Heart left ventricle (tissue), 16 donors: ENCODE data around the gene PLEKHA4. TPM values are rescaled to one million over a fixed set of nuclear protein-coding genes. Genes with fewer than 3 reads are reported as not detected.
"Not testable (repeated sequence)": the region's sequence is repeated elsewhere in the genome, so short reads cannot be mapped to it uniquely, and the experiment has no call there.

Experiments
- ATAC-seq, 4 donors: fragments of 200-7000 bp; cut with Tn5 transposase; one replicate each; pipeline ENCODE4 v1.9.1; 2020 to 2022; ENCODE audit warnings: moderate library complexity in 4 of 4, mild to moderate bottlenecking in 3 of 4, moderate number of reproducible peaks in 1 of 4
- DNase-seq, 5 donors: peaks; one replicate each; pipeline ENCODE4 v3.0.0-alpha.2; 2020
- H3K27ac ChIP-seq, 12 donors: fragments of 200-600 bp; sonication (generic) in 4 of 12; one replicate each; pipeline versions ENCODE4 v1.5.0 to v1.8.0; 2016 to 2022; ENCODE audit warnings: mild to moderate bottlenecking in 2 of 12
- H3K27me3 ChIP-seq, 9 donors: fragments of 200-600 bp; sonication (generic) in 2 of 9; one replicate each; pipeline versions ENCODE4 v1.5.1 to v1.8.0; 2016 to 2022; ENCODE audit warnings: mild to moderate bottlenecking in 3 of 9
- H3K36me3 ChIP-seq, 9 donors: fragments of 200-600 bp; sonication (generic) in 2 of 9; one replicate each; pipeline versions ENCODE4 v1.5.0 to v1.8.0; 2018 to 2022; ENCODE audit warnings: mild to moderate bottlenecking in 2 of 9
- H3K4me1 ChIP-seq, 12 donors: fragments of 200-600 bp; sonication (generic) in 4 of 12; one replicate each; pipeline versions ENCODE4 v1.5.0 to v1.8.0; 2016 to 2022; ENCODE audit warnings: mild to moderate bottlenecking in 3 of 12
- H3K4me3 ChIP-seq, 12 donors: fragments of 200-600 bp; sonication (generic) in 4 of 12; one replicate each; pipeline versions ENCODE4 v1.5.0 to v1.8.0; 2017 to 2022; ENCODE audit warnings: mild to moderate bottlenecking in 9 of 12, moderate library complexity in 4 of 12
- H3K9me3 ChIP-seq, 12 donors: fragments of 200-600 bp; sonication (generic) in 4 of 12; one replicate each; pipeline versions ENCODE4 v1.5.0 to v1.8.0; 2016 to 2022; ENCODE audit warnings: mild to moderate bottlenecking in 1 of 12
- CTCF ChIP-seq, 12 donors: fragments of 200-600 bp; sonication (generic) in 4 of 12; IDR thresholded peaks; one replicate each; pipeline versions ENCODE4 v1.5.0 to v1.8.0; 2018 to 2022; ENCODE audit warnings: antibody characterized with exemption in 12 of 12, mild to moderate bottlenecking in 5 of 12
- POLR2A ChIP-seq, 2 donors: fragments of 450-650 bp; IDR thresholded peaks; one replicate each; pipeline ENCODE4 v1.6.1; 2017; ENCODE audit warnings: antibody characterized with exemption in 2 of 2, mild to moderate bottlenecking in 2 of 2, moderate library complexity in 2 of 2
- WGBS, 4 donors: extraction: QIAGEN DNeasy Blood & Tissue Kit in 2 of 4; methylation state at CpG; one replicate each; pipeline versions ENCODE4 v1.1.5 to v1.1.7; 2013 to 2018; 5-methylcytosine and 5-hydroxymethylcytosine counted together
- intact Hi-C, 10 donors: fragments of 100-400 bp; cut with DNase I; formaldehyde crosslinking; loops; one replicate each; pipeline versions ENCODE4 v1.11.1 to v1.14.2; 2022
- polyA plus RNA-seq, 2 donors: library from polyadenylated mRNA; stranded (reverse); fragments of 200-250 nt; gene quantifications; one replicate each; pipeline ENCODE4 v1.2.3, GENCODE V29; 2013
- total RNA-seq, 9 donors: library from RNA; depleted of rRNA in 2 of 9; stranded (reverse); fragments of >200 nt in 2 of 9; fragmentation: NEBNext Ultra II Directional in 3 of 9; extraction: Animal tissue kit (Norgen Biotek cat#: 25700) in 3 of 9; gene quantifications; one replicate each; pipeline versions ENCODE4 v1.1.0 to v1.2.4, GENCODE V29; 2016 to 2023
- donor health status: ischemic (EF 13 %, LVEDD 7.1; RV severe dilation, severe dysfunction).
- donor health status: healthy with polysubstance abuse.
- donor health status: DM: no; HTN: yes; CAD: no.
- donor health status: DM: no; HTN: no; CAD: no.
- donor health status: ischemic (EF 25% LVEDD 6.9; RV normal size, moderate dysfunction).
- donor health status: ischemic (EF 25% LVEDD 5.7; RV mildly dilated, moderate dysfunction).
- donor health status: healthy.
- donor health status: DM: yes; HTN: yes; CAD: no.
- donor health status: ischemic (EF 35%, LVEDD 5.7; RV mildly dilated, moderate dysfunction).
- donor health status: nonischemic (EF 11% LVEDD 7.7; RV severe dilation, severe dysfunction).
- donor health status: DM: yes; HTN: yes; CAD: no.
- donor health status: PGD.
- donor health status: ischemic (EF 29% LVEDD 5.4; RV normal size, mild dysfunction).
- donor health status: nonischemic (EF 23%, LVEDD 6.1; RV moderate dilation, normal function).

The PLEKHA4 gene
- total and polyA plus RNA-seq, 11 donors = 7.5 to 66.9 (median 28.6) TPM

GRCh38 chr19:48795055-48795684 lies 73.2 kb downstream of the PLEKHA4 start:
- WGBS, 4 donors = 2 to 4% (median 2%) methylated on average over 25 to 38 of the region's 38 CpGs
- ATAC-seq = peak; percentile 98 to 99 (median 99)
- intact Hi-C loops = loop anchor here (1.0 to 10.0 kb wide), 11 partner anchors 18 to 180 kb away; partner anchors contain the start of genes FTL (in 2 of the 10), HSD17B14 (in 2 of the 10) and CA11 (in 1 of the 10)

GRCh38 chr19:48794291-48794690 lies 74.1 kb downstream of the PLEKHA4 start:
- 85 to 93% (median 87%) methylated on average over 6 of the region's 6 CpGs for WGBS, 4 donors
- peak overlapping the region in 2 of 12 donors; percentile 77 to 91 for H3K27ac ChIP-seq

More at GRCh38 chr19:48795055-48795684, 73.2 kb downstream of the PLEKHA4 start:
- no peaks in the 10 kb centered on the region for H3K27me3 ChIP-seq
- peaks cover 0 to 5% (median 0%) of the 10 kb centered on the region in 9 donors for H3K36me3 ChIP-seq
- H3K27ac ChIP-seq = peak overlapping the region; percentile 7 to 91 (median 74)
- peak overlapping the region in 11 of 12 donors; percentile 24 to 74 (median 57) for H3K4me3 ChIP-seq
- peak; percentile 92 to 95 (median 94) for DNase-seq
- H3K9me3 ChIP-seq = no peaks in the 10 kb centered on the region
- H3K4me1 ChIP-seq = peaks cover 0 to 13% (median 7%) of the 10 kb centered on the region in 12 donors
- TF ChIP-seq POLR2A (IDR thresholded peaks at IDR 0.05) (peak in 1 of 2 donors; percentile 31), CTCF (IDR thresholded peaks at IDR 0.05) (peak; percentile 88 to 100 (median 98))

GRCh38 chr19:48793271-48793670 lies 75.1 kb downstream of the PLEKHA4 start:
- intact Hi-C loops = loop anchor here in 3 of 10 donors (5.0 to 10.0 kb wide), 3 partner anchors 148 to 182 kb away; partner anchors contain the start of gene CA11 (in 1 of the 3)
- TF ChIP-seq CTCF (IDR thresholded peaks at IDR 0.05) (no peak), POLR2A (IDR thresholded peaks at IDR 0.05) (no peak)

More at GRCh38 chr19:48794291-48794690, 74.1 kb downstream of the PLEKHA4 start:
- Histone ChIP-seq H3K36me3 (no peaks in the 10 kb centered on the region), H3K27me3 (no peaks in the 10 kb centered on the region), H3K4me1 (peaks cover 0 to 13% (median 7%) of the 10 kb centered on the region in 12 donors), H3K4me3 (no peak overlapping the region), H3K9me3 (no peaks in the 10 kb centered on the region)
- ATAC-seq = no peak
- no peak for DNase-seq
- intact Hi-C loops = loop anchor here in 6 of 10 donors (2.0 to 10.0 kb wide), 6 partner anchors 19 to 181 kb away; partner anchors contain the start of genes CA11 (in 1 of the 6) and HSD17B14 (in 1 of the 6)
- TF ChIP-seq CTCF (IDR thresholded peaks at IDR 0.05) (no peak), POLR2A (IDR thresholded peaks at IDR 0.05) (no peak)

GRCh38 chr19:48787331-48787730 lies 81.1 kb downstream of the PLEKHA4 start:
- ATAC-seq, H3K4me3 ChIP-seq, H3K9me3 ChIP-seq, H3K4me1 ChIP-seq, H3K27ac ChIP-seq, H3K27me3 ChIP-seq, H3K36me3 ChIP-seq, DNase-seq: not testable (repeated sequence)
- intact Hi-C loops = loop anchor here in 7 of 10 donors (5.0 to 10.0 kb wide), 4 partner anchors 110 to 185 kb away; partner anchors contain the start of genes NTN5 (in 2 of the 7) and CA11 (in 1 of the 7)
- 87 to 92% (median 89%) methylated on average over 9 of the region's 9 CpGs for WGBS, 4 donors

More at GRCh38 chr19:48793271-48793670, 75.1 kb downstream of the PLEKHA4 start:
- no peaks in the 10 kb centered on the region for H3K9me3 ChIP-seq
- H3K27me3 ChIP-seq = no peaks in the 10 kb centered on the region
- ATAC-seq (no peak), DNase-seq (no peak)
- H3K4me3 ChIP-seq = no peak overlapping the region
- H3K36me3 ChIP-seq = no peaks in the 10 kb centered on the region
- no peak overlapping the region for H3K27ac ChIP-seq
- WGBS, 4 donors = 72 to 85% (median 74%) methylated on average over 8 of the region's 8 CpGs
- H3K4me1 ChIP-seq = peaks cover 0 to 13% (median 7%) of the 10 kb centered on the region in 12 donors

Other genes starting within 250 kb of the PLEKHA4 start
Only the 30 nearest of the 32 such genes appear.
- gene DBP, start 231.2 kb downstream of the PLEKHA4 start, total RNA-seq = 10 to 100 TPM in 5 of 9 donors, 1 to 10 TPM in 4; 1.4 to 34.2 (median 12.5) TPM
- gene DBP, start 231.2 kb downstream of the PLEKHA4 start, polyA plus RNA-seq = 10 to 100 TPM in 1 of 2 donors, 1 to 10 TPM in 1; 3.9 to 11.6 TPM
- gene CA11, start 222.4 kb downstream of the PLEKHA4 start, total RNA-seq = 10 to 100 TPM in 1 of 9 donors, 1 to 10 TPM in 8; 2.2 to 14.6 (median 5.8) TPM
- 10 to 100 TPM in 1 of 2 donors, 1 to 10 TPM in 1; 3.4 to 14.8 TPM for gene CA11, start 222.4 kb downstream of the PLEKHA4 start, polyA plus RNA-seq
- under 1 TPM in 3 of 9 donors, not detected in 6; 0.12 to 0.42 (median 0.20) TPM for gene NTN5, start 195.6 kb downstream of the PLEKHA4 start, total RNA-seq
- under 1 TPM in 1 of 2 donors, not detected in 1; 0.11 TPM for gene NTN5, start 195.6 kb downstream of the PLEKHA4 start, polyA plus RNA-seq
- gene FUT2, start 172.6 kb downstream of the PLEKHA4 start, total RNA-seq = under 1 TPM in 1 of 9 donors, not detected in 8; 0.14 TPM
- gene FUT2, start 172.6 kb downstream of the PLEKHA4 start, polyA plus RNA-seq = under 1 TPM in 1 of 2 donors, not detected in 1; 0.19 TPM
- 1 to 10 TPM in 7 of 9 donors, under 1 TPM in 2; 0.65 to 5.5 (median 1.7) TPM for gene MAMSTR, start 148.9 kb downstream of the PLEKHA4 start, total RNA-seq
- 1 to 10 TPM; 2.0 to 3.7 TPM for gene MAMSTR, start 148.9 kb downstream of the PLEKHA4 start, polyA plus RNA-seq
- 10 to 100 TPM; 10.0 to 28.1 (median 15.3) TPM for gene RASIP1, start 128.0 kb downstream of the PLEKHA4 start, total RNA-seq
- 10 to 100 TPM; 14.6 to 15.7 TPM for gene RASIP1, start 128.0 kb downstream of the PLEKHA4 start, polyA plus RNA-seq
- gene IZUMO1, start 121.7 kb downstream of the PLEKHA4 start, total RNA-seq = under 1 TPM; 0.13 to 0.56 (median 0.42) TPM
- under 1 TPM; 0.53 to 0.93 TPM for gene IZUMO1, start 121.7 kb downstream of the PLEKHA4 start, polyA plus RNA-seq
- 1 to 10 TPM; 1.8 to 6.2 (median 2.7) TPM for gene FUT1, start 116.0 kb downstream of the PLEKHA4 start, total RNA-seq
- 1 to 10 TPM; 2.3 to 3.0 TPM for gene FUT1, start 116.0 kb downstream of the PLEKHA4 start, polyA plus RNA-seq
- not detected for gene FGF21, start 113.1 kb downstream of the PLEKHA4 start, total RNA-seq
- not detected for gene FGF21, start 113.1 kb downstream of the PLEKHA4 start, polyA plus RNA-seq
- gene BCAT2, start 57.6 kb downstream of the PLEKHA4 start, total RNA-seq = 100 to 1,000 TPM in 1 of 9 donors, 10 to 100 TPM in 8; 39.8 to 103 (median 61.7) TPM
- 10 to 100 TPM; 62.5 to 84.7 TPM for gene BCAT2, start 57.6 kb downstream of the PLEKHA4 start, polyA plus RNA-seq
- 1 to 10 TPM in 8 of 9 donors, not detected in 1; 1.2 to 5.4 (median 3.3) TPM for gene HSD17B14, start 32.1 kb downstream of the PLEKHA4 start, total RNA-seq
- 1 to 10 TPM; 1.6 to 2.7 TPM for gene HSD17B14, start 32.1 kb downstream of the PLEKHA4 start, polyA plus RNA-seq
- gene PPP1R15A, start 3.8 kb upstream of the PLEKHA4 start, total RNA-seq = 10 to 100 TPM; 51.7 to 88.2 (median 62.6) TPM
- 100 to 1,000 TPM in 1 of 2 donors, 10 to 100 TPM in 1; 86.6 to 181 TPM for gene PPP1R15A, start 3.8 kb upstream of the PLEKHA4 start, polyA plus RNA-seq
- 1 to 10 TPM in 1 of 9 donors, under 1 TPM in 5, not detected in 3; 0.21 to 1.1 (median 0.32) TPM for gene TULP2, start 30.1 kb upstream of the PLEKHA4 start, total RNA-seq
- under 1 TPM in 1 of 2 donors, not detected in 1; 0.26 TPM for gene TULP2, start 30.1 kb upstream of the PLEKHA4 start, polyA plus RNA-seq
- gene NUCB1, start 31.7 kb upstream of the PLEKHA4 start, total RNA-seq = 100 to 1,000 TPM; 200 to 428 (median 286) TPM
- 100 to 1,000 TPM; 179 to 384 TPM for gene NUCB1, start 31.7 kb upstream of the PLEKHA4 start, polyA plus RNA-seq
- gene DHDH, start 65.1 kb upstream of the PLEKHA4 start, total RNA-seq = under 1 TPM in 1 of 9 donors, not detected in 8; 0.49 TPM
- gene DHDH, start 65.1 kb upstream of the PLEKHA4 start, polyA plus RNA-seq = under 1 TPM in 1 of 2 donors, not detected in 1; 0.15 TPM
- gene BAX, start 86.3 kb upstream of the PLEKHA4 start, total RNA-seq = 10 to 100 TPM; 17.9 to 68.4 (median 23.1) TPM
- 10 to 100 TPM; 21.1 to 34.4 TPM for gene BAX, start 86.3 kb upstream of the PLEKHA4 start, polyA plus RNA-seq
- gene FTL, start 96.7 kb upstream of the PLEKHA4 start, total RNA-seq = 1,000 to 10,000 TPM in 4 of 9 donors, 100 to 1,000 TPM in 5; 484 to 6,770 (median 857) TPM
- gene FTL, start 96.7 kb upstream of the PLEKHA4 start, polyA plus RNA-seq = 1,000 to 10,000 TPM in 1 of 2 donors, 100 to 1,000 TPM in 1; 836 to 1,542 TPM
- gene GYS1, start 124.7 kb upstream of the PLEKHA4 start, total RNA-seq = 100 to 1,000 TPM; 125 to 264 (median 173) TPM
- gene GYS1, start 124.7 kb upstream of the PLEKHA4 start, polyA plus RNA-seq = 100 to 1,000 TPM; 114 to 154 TPM
- gene RUVBL2, start 125.3 kb upstream of the PLEKHA4 start, total RNA-seq = 10 to 100 TPM; 41.4 to 93.9 (median 50.9) TPM
- gene RUVBL2, start 125.3 kb upstream of the PLEKHA4 start, polyA plus RNA-seq = 100 to 1,000 TPM in 1 of 2 donors, 10 to 100 TPM in 1; 68.0 to 109 TPM
- gene LHB, start 148.5 kb upstream of the PLEKHA4 start, total RNA-seq = not detected
- not detected for gene LHB, start 148.5 kb upstream of the PLEKHA4 start, polyA plus RNA-seq
- not detected for gene CGB3, start 155.7 kb upstream of the PLEKHA4 start, total RNA-seq
- gene CGB3, start 155.7 kb upstream of the PLEKHA4 start, polyA plus RNA-seq = not detected
- not detected for gene CGB2, start 163.3 kb upstream of the PLEKHA4 start, total RNA-seq
- not detected for gene CGB2, start 163.3 kb upstream of the PLEKHA4 start, polyA plus RNA-seq
- gene CGB1, start 168.3 kb upstream of the PLEKHA4 start, total RNA-seq = not detected
- gene CGB1, start 168.3 kb upstream of the PLEKHA4 start, polyA plus RNA-seq = not detected
- gene CGB5, start 175.2 kb upstream of the PLEKHA4 start, total RNA-seq = not detected
- not detected for gene CGB5, start 175.2 kb upstream of the PLEKHA4 start, polyA plus RNA-seq
- not detected for gene CGB8, start 180.5 kb upstream of the PLEKHA4 start, total RNA-seq
- not detected for gene CGB8, start 180.5 kb upstream of the PLEKHA4 start, polyA plus RNA-seq
- gene CGB7, start 189.1 kb upstream of the PLEKHA4 start, total RNA-seq = under 1 TPM in 1 of 9 donors, not detected in 8; 0.27 TPM
- under 1 TPM; 0.08 TPM for gene CGB7, start 189.1 kb upstream of the PLEKHA4 start, polyA plus RNA-seq
- gene NTF4, start 196.2 kb upstream of the PLEKHA4 start, total RNA-seq = not detected
- gene NTF4, start 196.2 kb upstream of the PLEKHA4 start, polyA plus RNA-seq = under 1 TPM in 1 of 2 donors, not detected in 1; 0.76 TPM
- 1 to 10 TPM in 2 of 9 donors, under 1 TPM in 7; 0.12 to 1.6 (median 0.36) TPM for gene KCNA7, start 204.1 kb upstream of the PLEKHA4 start, total RNA-seq
- gene KCNA7, start 204.1 kb upstream of the PLEKHA4 start, polyA plus RNA-seq = 1 to 10 TPM in 1 of 2 donors, under 1 TPM in 1; 0.07 to 2.2 TPM
- gene SNRNP70, start 216.8 kb upstream of the PLEKHA4 start, total RNA-seq = 100 to 1,000 TPM in 4 of 9 donors, 10 to 100 TPM in 5; 61.6 to 115 (median 92.2) TPM
- 100 to 1,000 TPM in 1 of 2 donors, 10 to 100 TPM in 1; 96.6 to 163 TPM for gene SNRNP70, start 216.8 kb upstream of the PLEKHA4 start, polyA plus RNA-seq
- 10 to 100 TPM; 13.4 to 55.8 (median 22.6) TPM for gene LIN7B, start 245.8 kb upstream of the PLEKHA4 start, total RNA-seq
- 10 to 100 TPM; 12.6 to 40.5 TPM for gene LIN7B, start 245.8 kb upstream of the PLEKHA4 start, polyA plus RNA-seq